Fibroblast of mammary gland (primary cell): ENCODE measurements around the gene CADPS2.

Experiments
- DNase-seq: peaks from one replicate; pipeline ENCODE4 v3.0.0-alpha.2; 2010; ENCODE audit warnings: low read depth
- H3K4me3 ChIP-seq: 2 replicates; pipeline ENCODE4 v1.5.1; 2011; ENCODE audit warnings: low read depth, mild to moderate bottlenecking, low read length, moderate library complexity; ENCODE audit not compliant: control insufficient read depth
- CTCF ChIP-seq: conservative IDR thresholded peaks from 2 replicates; pipeline ENCODE4 v1.5.1; 2011; ENCODE audit warnings: low read depth, low read length, inconsistent platforms; ENCODE audit not compliant: control insufficient read depth, insufficient read depth

The CADPS2 gene

DNA sequence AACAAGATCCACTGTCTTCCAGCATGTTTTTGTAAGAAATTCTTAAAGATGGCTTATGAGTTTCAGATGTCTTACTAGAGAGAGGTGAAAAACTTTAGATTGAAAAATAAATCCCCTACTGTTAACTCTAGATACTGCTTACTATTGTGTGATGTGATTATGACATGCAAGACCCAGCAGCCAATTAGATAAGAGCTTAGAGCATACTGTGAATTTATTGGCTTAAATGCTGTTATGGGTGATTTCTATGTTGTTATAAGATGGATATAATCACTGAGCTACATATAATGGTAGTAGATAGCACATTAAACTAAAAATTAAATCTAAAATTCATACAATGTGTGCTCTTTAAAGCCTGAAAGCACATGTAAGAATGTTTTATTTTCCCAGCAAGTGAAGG is 187.2 kb downstream of the CADPS2 start, which contains the start of gene RNF133:
Gene RNF133, minus strand, starts transcription at position 101 of the 400 bp plus-strand sequence. CDS start 199 bp downstream, outside the sequence.
- DNase-seq: no peak
- TF ChIP-seq CTCF: no peak
- no peak within 1 kb of the TSS for H3K4me3 ChIP-seq

DNA sequence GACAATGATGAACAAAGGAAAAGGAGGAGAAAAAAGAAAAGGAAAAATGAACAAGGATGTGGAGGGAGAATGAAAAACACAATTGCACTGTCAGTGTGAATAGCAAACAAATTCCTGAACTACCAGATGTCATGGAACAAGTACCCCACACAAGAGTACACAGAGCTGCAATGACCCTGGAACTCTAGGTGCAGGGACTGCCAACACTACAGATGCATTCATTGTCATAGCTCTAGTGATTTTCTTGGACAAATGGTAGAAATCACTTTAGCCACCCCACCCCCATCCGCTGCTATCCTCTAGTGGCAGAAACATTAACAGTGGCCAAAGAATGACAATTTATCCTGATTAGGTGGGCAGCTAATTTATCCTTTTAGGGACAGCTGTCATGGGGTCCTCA is 190.4 kb downstream of the CADPS2 start:
- TF ChIP-seq CTCF: no peak
- no peak overlapping the region for H3K4me3 ChIP-seq

DNA sequence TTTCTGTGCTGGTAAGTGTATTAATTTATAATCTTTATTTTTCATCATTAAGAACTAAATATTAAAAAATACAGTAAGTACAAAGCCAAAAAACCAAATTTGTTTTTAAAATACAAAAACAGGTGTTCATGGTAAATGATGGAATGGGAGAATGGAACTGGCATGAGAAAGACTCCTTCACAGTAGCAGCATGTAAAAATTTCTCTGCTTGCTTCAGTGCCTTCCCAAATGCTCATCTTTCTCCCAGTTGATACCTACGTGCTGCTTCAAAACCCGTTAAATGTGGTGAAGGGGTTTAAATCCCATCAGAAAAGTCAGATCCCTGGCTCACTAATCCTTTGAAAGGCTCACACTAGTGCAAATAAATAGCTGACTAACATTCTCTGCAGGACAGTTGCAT is 191.6 kb downstream of the CADPS2 start:
- no peak overlapping the region for H3K4me3 ChIP-seq
- no peak for DNase-seq
- no peak for TF ChIP-seq CTCF

More for the DNA sequence above, 190.4 kb downstream of the CADPS2 start:
- no peak for DNase-seq

- no peak for DNase-seq
- TF ChIP-seq CTCF: no peak
- H3K4me3 ChIP-seq: no peak overlapping the region
Observed at GRCh38 chr7:122692769-122693309, 193.4 kb downstream of the CADPS2 start.

- no peak for TF ChIP-seq CTCF
- H3K4me3 ChIP-seq: no peak overlapping the region
- DNase-seq: no peak
Observed at GRCh38 chr7:122691569-122692235, 194.6 kb downstream of the CADPS2 start.

- no peak overlapping the region for H3K4me3 ChIP-seq
- no peak for DNase-seq
- no peak for TF ChIP-seq CTCF
Observed at GRCh38 chr7:122689346-122690109, 196.7 kb downstream of the CADPS2 start.
